CD4-positive, alpha-beta T cell (primary cell): Measurements from ENCODE around the gene TMEM115. TPM values are rescaled to one million over a fixed set of nuclear protein-coding genes. Genes with fewer than 3 reads are reported as not detected.

ENCODE experiments used
- ATAC-seq: fragments of 200-7000 bp; cut with Tn5 transposase; one replicate; pipeline ENCODE4 v1.10.0; 2022; ENCODE audit warnings: mild to moderate bottlenecking; ENCODE audit not compliant: poor library complexity
- CTCF ChIA-PET: fragments of 350-600 bp; sonication (Branson Sonifier 250); formaldehyde crosslinking; loops from one replicate; lab custom pipeline; 2021; ENCODE audit warnings: antibody characterized with exemption, inconsistent platforms; lab: Charles Lee
- POLR2A ChIA-PET: fragments of 350-600 bp; sonication (Branson Sonifier 250); formaldehyde crosslinking; loops from one replicate; lab custom pipeline; 2021; ENCODE audit warnings: antibody characterized with exemption, inconsistent platforms; lab: Charles Lee
- DNase-seq, 14 experiments: peaks; one replicate each; pipeline ENCODE4 v3.0.0-alpha.2; 2013 to 2020; ENCODE audit warnings: mixed read lengths in 2 of 14
- H3K27ac ChIP-seq, 2 donors: one replicate each; pipeline versions ENCODE4 v1.5.1 to v1.7.0; 2013; ENCODE audit warnings: low read length in 2 of 2, low read depth in 1 of 2, mild to moderate bottlenecking in 1 of 2
- H3K27me3 ChIP-seq, 2 experiments: 1 replicate in 1 of 2; 2 replicates in 1 of 2; pipeline versions ENCODE4 v1.6.1 to v1.7.0; 2013; ENCODE audit warnings: low read length in 2 of 2, control low read depth in 1 of 2, mild to moderate bottlenecking in 1 of 2, moderate library complexity in 1 of 2; ENCODE audit not compliant: insufficient read depth in 2 of 2, control insufficient read depth in 1 of 2
- H3K36me3 ChIP-seq: one replicate; pipeline ENCODE4 v1.6.1; 2013; ENCODE audit warnings: low read length, control low read depth; ENCODE audit not compliant: insufficient read depth
- H3K4me1 ChIP-seq: one replicate; pipeline ENCODE4 v1.6.1; 2013; ENCODE audit warnings: low read length, control low read depth; ENCODE audit not compliant: insufficient read depth
- H3K4me3 ChIP-seq: one replicate; pipeline ENCODE4 v1.5.1; 2013; ENCODE audit warnings: mild to moderate bottlenecking, low read length, moderate library complexity
- H3K9me3 ChIP-seq, 2 experiments: 1 replicate in 1 of 2; 2 replicates in 1 of 2; pipeline versions ENCODE4 v1.6.1 to v1.7.0; 2013; ENCODE audit warnings: low read length in 2 of 2, mild to moderate bottlenecking in 2 of 2, control low read depth in 1 of 2, moderate library complexity in 1 of 2; ENCODE audit not compliant: control insufficient read depth in 1 of 2, insufficient read depth in 1 of 2
- H3K27ac Mint-ChIP-seq: one replicate; pipeline ENCODE4 v1.8.0; 2020; ENCODE audit warnings: mixed read lengths
- H3K27me3 Mint-ChIP-seq: one replicate; pipeline ENCODE4 v1.8.0; 2021; ENCODE audit warnings: mixed read lengths
- H3K36me3 Mint-ChIP-seq: one replicate; pipeline ENCODE4 v1.8.0; 2021; ENCODE audit warnings: low read depth, mixed read lengths
- H3K4me1 Mint-ChIP-seq: one replicate; pipeline ENCODE4 v1.8.0; 2021; ENCODE audit warnings: low read depth, mixed read lengths
- H3K4me3 Mint-ChIP-seq: one replicate; pipeline ENCODE4 v1.8.0; 2020; ENCODE audit warnings: mild to moderate bottlenecking, mixed read lengths
- H3K9me3 Mint-ChIP-seq: one replicate; pipeline ENCODE4 v1.8.0; 2020; ENCODE audit warnings: mixed read lengths
- CTCF ChIP-seq: fragments of 200-600 bp; IDR thresholded peaks from one replicate; pipeline ENCODE4 v1.8.0; 2022; ENCODE audit warnings: antibody characterized with exemption, mild to moderate bottlenecking
- intact Hi-C, 2 experiments: fragments of 100-400 bp; cut with DNase I in 1 of 2; cut with micrococcal nuclease in 1 of 2; formaldehyde crosslinking; loops; one replicate each; pipeline versions ENCODE4 v1.15.1 to v1.9.0; 2023 to 2025; cut with DNase I, micrococcal nuclease
- total RNA-seq, 174 experiments: library from RNA in 2 of 174; stranded (reverse) in 2 of 174; gene quantifications; one replicate each; pipeline ENCODE4 v1.2.3 and lab custom pipeline; 2021 to 2026

Gene TMEM115
- total RNA-seq, 2 experiments from 2014 or later = 19.0 to 19.9 TPM

- ChIA-PET CTCF (no interaction called here), POLR2A (no interaction called here)
- Mint-ChIP-seq H3K4me1 (no peaks in the 10 kb centered on the region), H3K9me3 (no peaks in the 10 kb centered on the region), H3K36me3 (no peaks in the 10 kb centered on the region), H3K27ac (no peak overlapping the region), H3K4me3 (no peak overlapping the region), H3K27me3 (no peaks in the 10 kb centered on the region)
- Histone ChIP-seq H3K9me3 (no peaks in the 10 kb centered on the region), H3K4me1 (no peaks in the 10 kb centered on the region), H3K36me3 (no peaks in the 10 kb centered on the region), H3K4me3 (no peak overlapping the region), H3K27ac (no peak overlapping the region), H3K27me3 (no peaks in the 10 kb centered on the region)
- TF ChIP-seq CTCF = no peak
- intact Hi-C loops = no loop called here
- DNase-seq (peak in 7 of 14 experiments; percentile 5 to 45 (median 21)), ATAC-seq (no peak)
These were observed 45.9 kb upstream of the TMEM115 start for GRCh38 chr3:50405249-50405648.

- ChIA-PET CTCF (no interaction called here), POLR2A (no interaction called here)
- ATAC-seq (no peak), DNase-seq (no peak)
- Histone ChIP-seq H3K9me3 (no peaks in the 10 kb centered on the region), H3K27ac (no peak overlapping the region), H3K36me3 (no peaks in the 10 kb centered on the region), H3K27me3 (no peaks in the 10 kb centered on the region), H3K4me1 (no peaks in the 10 kb centered on the region), H3K4me3 (no peak overlapping the region)
- H3K9me3 Mint-ChIP-seq = no peaks in the 10 kb centered on the region
- H3K27ac Mint-ChIP-seq = no peak overlapping the region
- intact Hi-C loops = no loop called here
- no peak overlapping the region for H3K4me3 Mint-ChIP-seq
- no peaks in the 10 kb centered on the region for H3K36me3 Mint-ChIP-seq
- no peaks in the 10 kb centered on the region for H3K27me3 Mint-ChIP-seq
- TF ChIP-seq CTCF = no peak
- H3K4me1 Mint-ChIP-seq = no peaks in the 10 kb centered on the region
These were observed 42.8 kb upstream of the TMEM115 start for GRCh38 chr3:50401978-50402595.

GRCh38 chr3:50396502-50396901 lies 37.2 kb upstream of the TMEM115 start:
- Mint-ChIP-seq H3K9me3 (no peaks in the 10 kb centered on the region), H3K4me1 (no peaks in the 10 kb centered on the region), H3K4me3 (no peak overlapping the region), H3K36me3 (no peaks in the 10 kb centered on the region), H3K27me3 (no peaks in the 10 kb centered on the region), H3K27ac (no peak overlapping the region)
- TF ChIP-seq CTCF = no peak
- Histone ChIP-seq H3K36me3 (no peaks in the 10 kb centered on the region), H3K27ac (no peak overlapping the region), H3K4me1 (no peaks in the 10 kb centered on the region), H3K4me3 (no peak overlapping the region), H3K27me3 (no peaks in the 10 kb centered on the region), H3K9me3 (no peaks in the 10 kb centered on the region)
- no peak for DNase-seq
- no peak for ATAC-seq
- POLR2A ChIA-PET = interaction anchor here (0.6 kb wide), 1 partner anchor 1721 kb away, joined by 3 read pairs; no protein-coding TSS in a partner anchor
- CTCF ChIA-PET = no interaction called here
- intact Hi-C loops = loop anchor here in 1 of 2 experiments (10.0 kb wide), 1 partner anchor 232 kb away; no protein-coding TSS in a partner anchor
